Loucy (cell line): ENCODE data around the gene FGFR4.

Source experiments
- CTCF ChIP-seq: fragments of 200-600 bp; sonication (generic); conservative IDR thresholded peaks from 2 replicates; pipeline ENCODE4 v1.5.1; 2014; ENCODE audit warnings: mild to moderate bottlenecking, antibody characterized with exemption, low read length
- EZH2phosphoT487 ChIP-seq: fragments of 200-600 bp; IDR thresholded peaks from 2 replicates; pipeline ENCODE4 v1.6.1; 2018; ENCODE audit warnings: antibody characterized with exemption, mild to moderate bottlenecking, moderate library complexity, borderline replicate concordance

GRCh38 chr5:177133853-177134696 is 47.4 kb downstream of the FGFR4 start:
- TF ChIP-seq CTCF = no peak
- no peak for TF ChIP-seq EZH2phosphoT487
